Upper lobe of left lung (tissue), 4 donors: ENCODE results near the gene CBX8.

Source experiments
- CTCF ChIP-seq, 6 experiments: fragments of 450-650 bp in 4 of 6; fragments of 200-600 bp in 2 of 6; sonication (generic) in 2 of 6; IDR thresholded peaks; one replicate each; pipeline ENCODE4 v1.5.1; 2016 to 2019; ENCODE audit warnings: antibody characterized with exemption in 6 of 6
- POLR2AphosphoS5 ChIP-seq, 2 donors: sonication (generic); formaldehyde crosslinking; IDR thresholded peaks; one replicate each; pipeline ENCODE4 v1.5.1; 2017; ENCODE audit warnings: antibody characterized with exemption in 2 of 2

GRCh38 chr17:79788989-79789942, 7.6 kb downstream of the CBX8 start:
- TF ChIP-seq CTCF (IDR thresholded peaks at IDR 0.05): no peak
- TF ChIP-seq POLR2AphosphoS5 (IDR thresholded peaks at IDR 0.05): no peak
